ENCODE measurements around the gene TGFBRAP1. TPM values are rescaled to one million over a fixed set of nuclear protein-coding genes. Genes with fewer than 3 reads are reported as not detected.

TGFBRAP1 gene
- total RNA-seq, 4 donors from 2014 or later = 20.9 to 30.8 (median 23.2) TPM

DNA sequence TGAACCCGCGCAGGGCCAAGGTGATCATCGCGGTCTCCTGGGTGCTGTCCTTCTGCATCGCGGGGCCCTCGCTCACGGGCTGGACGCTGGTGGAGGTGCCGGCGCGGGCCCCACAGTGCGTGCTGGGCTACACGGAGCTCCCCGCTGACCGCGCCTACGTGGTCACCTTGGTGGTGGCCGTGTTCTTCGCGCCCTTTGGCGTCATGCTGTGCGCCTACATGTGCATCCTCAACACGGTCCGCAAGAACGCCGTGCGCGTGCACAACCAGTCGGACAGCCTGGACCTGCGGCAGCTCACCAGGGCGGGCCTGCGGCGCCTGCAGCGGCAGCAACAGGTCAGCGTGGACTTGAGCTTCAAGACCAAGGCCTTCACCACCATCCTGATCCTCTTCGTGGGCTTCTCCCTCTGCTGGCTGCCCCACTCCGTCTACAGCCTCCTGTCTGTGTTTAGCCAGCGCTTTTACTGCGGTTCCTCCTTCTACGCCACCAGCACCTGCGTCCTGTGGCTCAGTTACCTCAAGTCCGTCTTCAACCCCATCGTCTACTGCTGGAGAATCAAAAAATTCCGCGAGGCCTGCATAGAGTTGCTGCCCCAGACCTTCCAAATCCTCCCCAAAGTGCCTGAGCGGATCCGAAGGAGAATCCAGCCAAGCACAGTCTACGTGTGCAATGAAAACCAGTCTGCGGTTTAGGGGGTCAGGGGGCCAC lies 87.1 kb downstream of the TGFBRAP1 start:
- H3K27me3 ChIP-seq = no peaks in the 10 kb centered on the region
- no peak overlapping the region for H3K27ac ChIP-seq
- WGBS, 2 donors = 96 to 97% methylated on average over 50 of the region's 50 CpGs
- H3K4me3 ChIP-seq = no peak overlapping the region
- H3K4me1 ChIP-seq = peaks cover 0 to 4% (median 0%) of the 10 kb centered on the region in 4 donors
- no peak for DNase-seq (ENCODE audit: low spot score in 2 of 2)
- H3K9me3 ChIP-seq = no peaks in the 10 kb centered on the region
- TF ChIP-seq, protein P1, sequence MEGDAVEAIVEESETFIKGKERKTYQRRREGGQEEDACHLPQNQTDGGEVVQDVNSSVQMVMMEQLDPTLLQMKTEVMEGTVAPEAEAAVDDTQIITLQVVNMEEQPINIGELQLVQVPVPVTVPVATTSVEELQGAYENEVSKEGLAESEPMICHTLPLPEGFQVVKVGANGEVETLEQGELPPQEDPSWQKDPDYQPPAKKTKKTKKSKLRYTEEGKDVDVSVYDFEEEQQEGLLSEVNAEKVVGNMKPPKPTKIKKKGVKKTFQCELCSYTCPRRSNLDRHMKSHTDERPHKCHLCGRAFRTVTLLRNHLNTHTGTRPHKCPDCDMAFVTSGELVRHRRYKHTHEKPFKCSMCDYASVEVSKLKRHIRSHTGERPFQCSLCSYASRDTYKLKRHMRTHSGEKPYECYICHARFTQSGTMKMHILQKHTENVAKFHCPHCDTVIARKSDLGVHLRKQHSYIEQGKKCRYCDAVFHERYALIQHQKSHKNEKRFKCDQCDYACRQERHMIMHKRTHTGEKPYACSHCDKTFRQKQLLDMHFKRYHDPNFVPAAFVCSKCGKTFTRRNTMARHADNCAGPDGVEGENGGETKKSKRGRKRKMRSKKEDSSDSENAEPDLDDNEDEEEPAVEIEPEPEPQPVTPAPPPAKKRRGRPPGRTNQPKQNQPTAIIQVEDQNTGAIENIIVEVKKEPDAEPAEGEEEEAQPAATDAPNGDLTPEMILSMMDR (IDR thresholded peaks at IDR 0.05) = no peak
- TF ChIP-seq EP300 (IDR thresholded peaks at IDR 0.05) = no peak
- TF ChIP-seq POLR2A (IDR thresholded peaks at IDR 0.05) = no peak
- no peaks in the 10 kb centered on the region for H3K36me3 ChIP-seq

DNA sequence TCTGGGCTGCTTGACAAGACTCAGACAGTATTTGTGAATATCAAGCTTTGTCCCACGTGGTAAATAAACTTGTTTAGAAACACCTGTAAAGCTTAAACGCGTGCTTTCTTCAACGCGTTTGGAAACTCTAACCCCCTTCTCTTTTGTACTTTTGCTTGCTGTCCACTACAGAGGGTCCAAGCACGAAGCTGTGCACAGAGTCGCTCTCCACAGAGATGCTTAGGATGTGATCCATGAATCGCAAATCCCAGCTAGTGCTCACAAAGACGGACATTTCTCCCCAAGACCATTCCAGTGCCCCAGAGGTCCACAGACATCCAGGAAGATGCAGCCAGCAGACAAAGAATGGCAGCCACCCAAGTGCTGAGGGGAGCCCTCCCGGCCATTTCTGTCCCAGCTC lies 88.1 kb downstream of the TGFBRAP1 start, which contains the start of gene GPR45:
Gene GPR45 (plus strand): TSS at position 301 of the 400 bp plus-strand sequence. CDS start 116 bp downstream, outside the sequence.
- H3K9me3 ChIP-seq = no peaks in the 10 kb centered on the region
- TF ChIP-seq POLR2A (IDR thresholded peaks at IDR 0.05) (no peak), EP300 (IDR thresholded peaks at IDR 0.05) (no peak)
- TF ChIP-seq, protein P1 (IDR thresholded peaks at IDR 0.05) = no peak
- H3K27me3 ChIP-seq = no peaks in the 10 kb centered on the region
- no peak within 1 kb of the TSS for H3K4me3 ChIP-seq
- no peak within 1 kb of the TSS for H3K27ac ChIP-seq
- DNase-seq (ENCODE audit: low spot score in 2 of 2) = no peak
- no peaks in the 10 kb centered on the region for H3K36me3 ChIP-seq
- H3K4me1 ChIP-seq = peaks cover 0 to 4% (median 0%) of the 10 kb centered on the region in 4 donors
- 88 to 90% methylated on average over 9 to 10 of the region's 10 CpGs for WGBS, 2 donors

DNA sequence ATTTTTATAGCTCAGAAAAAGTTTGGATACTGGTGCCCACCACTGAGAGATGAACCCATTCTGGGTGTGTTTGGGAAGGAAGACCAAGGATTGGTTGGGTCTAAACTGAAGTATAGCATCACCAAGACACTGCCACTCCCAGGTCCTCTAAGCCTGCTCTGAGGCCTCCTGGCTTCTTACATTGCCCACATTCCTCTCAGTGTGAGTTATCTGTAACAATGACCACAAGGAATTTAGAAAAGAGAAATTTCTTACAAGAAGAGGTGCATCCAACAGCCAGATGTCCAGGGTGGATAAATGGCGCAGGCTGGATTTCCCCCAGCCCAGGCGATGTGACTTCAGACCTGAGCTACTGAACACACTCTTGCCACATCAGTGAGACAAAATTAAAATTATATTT lies 89.6 kb downstream of the TGFBRAP1 start:
- WGBS, 2 donors = 92 to 93% methylated on average over 2 of the region's 2 CpGs
- DNase-seq (ENCODE audit: low spot score in 2 of 2) = no peak
- Histone ChIP-seq H3K27me3 (no peaks in the 10 kb centered on the region), H3K36me3 (no peaks in the 10 kb centered on the region), H3K4me3 (no peak overlapping the region), H3K27ac (no peak overlapping the region), H3K9me3 (no peaks in the 10 kb centered on the region), H3K4me1 (peaks cover 0 to 4% (median 0%) of the 10 kb centered on the region in 4 donors)
- TF ChIP-seq POLR2A (IDR thresholded peaks at IDR 0.05) (no peak), EP300 (IDR thresholded peaks at IDR 0.05) (no peak)
- TF ChIP-seq, protein P1 (IDR thresholded peaks at IDR 0.05) = no peak

DNA sequence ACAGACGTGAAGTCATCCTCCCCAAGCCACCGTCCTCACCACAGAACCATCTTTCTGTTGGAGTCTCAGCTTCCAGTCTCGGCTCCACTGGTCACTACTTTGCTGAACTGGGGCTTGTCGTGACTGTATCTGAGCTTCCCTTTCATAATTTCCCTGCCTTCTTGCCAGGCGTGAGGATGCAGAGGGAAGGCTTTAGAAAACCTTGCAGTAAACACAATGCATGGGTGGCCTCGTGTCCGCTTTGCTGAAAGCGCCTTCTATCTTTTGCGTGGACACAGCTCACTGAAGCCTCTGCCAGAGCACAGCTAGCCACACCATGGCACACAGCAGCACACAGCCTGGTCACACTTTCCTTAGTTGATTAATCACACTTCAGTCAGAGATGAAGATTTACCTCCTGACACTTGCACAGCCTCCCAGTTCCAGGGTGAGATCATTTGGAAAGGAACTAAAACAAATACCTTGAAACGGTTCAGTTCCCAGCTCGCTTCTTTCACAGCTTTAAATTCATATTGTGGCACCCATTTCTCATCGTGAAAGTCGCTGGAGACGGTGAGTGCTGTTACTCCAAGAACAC lies 90.8 kb downstream of the TGFBRAP1 start:
- no peak for DNase-seq (ENCODE audit: low spot score in 2 of 2)
- 80 to 83% methylated on average over 14 of the region's 14 CpGs for WGBS, 2 donors
- Histone ChIP-seq H3K27me3 (no peaks in the 10 kb centered on the region), H3K27ac (no peak overlapping the region), H3K36me3 (no peaks in the 10 kb centered on the region), H3K4me3 (no peak overlapping the region), H3K9me3 (no peaks in the 10 kb centered on the region), H3K4me1 (peaks cover 0 to 4% (median 0%) of the 10 kb centered on the region in 4 donors)
- TF ChIP-seq EP300 (IDR thresholded peaks at IDR 0.05) = no peak
- TF ChIP-seq POLR2A (IDR thresholded peaks at IDR 0.05) = no peak

DNA sequence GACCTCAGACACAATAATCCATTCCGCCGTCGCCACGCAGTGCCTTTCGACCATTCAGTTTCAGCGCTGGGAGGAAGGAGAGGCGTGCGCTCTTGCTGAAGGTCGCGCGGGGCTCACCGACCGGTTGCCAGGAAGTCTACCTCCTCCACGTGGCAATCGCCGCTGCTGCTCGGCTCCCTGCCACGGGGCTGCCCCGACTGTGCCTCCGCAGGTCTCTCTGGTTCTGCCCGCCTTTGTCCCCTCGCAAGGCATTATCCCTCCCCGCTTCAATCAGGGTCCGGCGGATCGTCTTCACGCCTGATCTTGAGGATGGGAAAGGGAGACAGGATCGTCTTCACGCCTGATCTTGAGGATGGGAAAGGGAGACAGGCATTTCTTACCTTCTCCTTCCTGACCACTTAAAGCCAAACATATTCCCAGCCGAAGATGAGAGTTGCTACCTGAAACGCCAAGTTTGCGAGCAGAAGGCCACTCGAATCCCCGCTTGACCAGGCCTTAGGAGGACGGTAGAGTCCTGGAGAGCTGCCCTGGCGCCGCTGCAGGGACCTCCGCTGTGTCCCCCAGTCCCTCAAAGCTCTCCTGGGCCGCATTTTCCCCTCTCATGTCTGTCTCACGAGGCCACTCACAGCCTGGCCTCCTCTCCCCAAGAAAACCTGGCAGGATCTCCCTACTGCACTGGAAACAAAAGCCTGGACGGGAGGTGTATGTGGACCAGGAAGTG lies 92.3 kb downstream of the TGFBRAP1 start:
- WGBS, 2 donors = 59 to 88% methylated on average over 39 to 41 of the region's 41 CpGs
- H3K27me3 ChIP-seq = no peaks in the 10 kb centered on the region
- H3K9me3 ChIP-seq = no peaks in the 10 kb centered on the region
- H3K27ac ChIP-seq = no peak overlapping the region
- no peak overlapping the region for H3K4me3 ChIP-seq
- peaks cover 0 to 4% (median 0%) of the 10 kb centered on the region in 4 donors for H3K4me1 ChIP-seq
- DNase-seq (ENCODE audit: low spot score in 2 of 2) = no peak
- TF ChIP-seq EP300 (IDR thresholded peaks at IDR 0.05) = no peak
- TF ChIP-seq, protein P1 (IDR thresholded peaks at IDR 0.05) = no peak
- TF ChIP-seq POLR2A (IDR thresholded peaks at IDR 0.05) = no peak
- H3K36me3 ChIP-seq = no peaks in the 10 kb centered on the region

Measured in tibial nerve (tissue), 4 donors.